Breast epithelium (tissue), 3 donors: ENCODE measurements around the gene AMIGO2.

Experiments
- CTCF ChIP-seq, 3 donors: fragments of 450-650 bp; IDR thresholded peaks; one replicate each; pipeline ENCODE4 v1.5.1; 2016 to 2017; ENCODE audit warnings: antibody characterized with exemption in 3 of 3, mild to moderate bottlenecking in 3 of 3, moderate library complexity in 3 of 3
- POLR2A ChIP-seq: fragments of 450-650 bp; IDR thresholded peaks from one replicate; pipeline ENCODE4 v1.6.1; 2016; ENCODE audit warnings: antibody characterized with exemption, mild to moderate bottlenecking, moderate library complexity
- POLR2AphosphoS5 ChIP-seq, 3 donors: sonication (generic); formaldehyde crosslinking; IDR thresholded peaks; one replicate each; pipeline ENCODE4 v1.6.1; 2017; ENCODE audit warnings: antibody characterized with exemption in 3 of 3

- TF ChIP-seq CTCF (IDR thresholded peaks at IDR 0.05) (no peak), POLR2AphosphoS5 (IDR thresholded peaks at IDR 0.05) (no peak), POLR2A (no peak)
Measured at GRCh38 chr12:47078733-47079467, 859 bp downstream of the AMIGO2 start.
